T-helper 22 cell (primary cell): ENCODE results near the gene PTPN4.

ENCODE experiments used
- DNase-seq: peaks from one replicate; pipeline ENCODE4 v3.0.0-alpha.2; 2020; ENCODE audit warnings: low read depth

PTPN4 gene, protein sequence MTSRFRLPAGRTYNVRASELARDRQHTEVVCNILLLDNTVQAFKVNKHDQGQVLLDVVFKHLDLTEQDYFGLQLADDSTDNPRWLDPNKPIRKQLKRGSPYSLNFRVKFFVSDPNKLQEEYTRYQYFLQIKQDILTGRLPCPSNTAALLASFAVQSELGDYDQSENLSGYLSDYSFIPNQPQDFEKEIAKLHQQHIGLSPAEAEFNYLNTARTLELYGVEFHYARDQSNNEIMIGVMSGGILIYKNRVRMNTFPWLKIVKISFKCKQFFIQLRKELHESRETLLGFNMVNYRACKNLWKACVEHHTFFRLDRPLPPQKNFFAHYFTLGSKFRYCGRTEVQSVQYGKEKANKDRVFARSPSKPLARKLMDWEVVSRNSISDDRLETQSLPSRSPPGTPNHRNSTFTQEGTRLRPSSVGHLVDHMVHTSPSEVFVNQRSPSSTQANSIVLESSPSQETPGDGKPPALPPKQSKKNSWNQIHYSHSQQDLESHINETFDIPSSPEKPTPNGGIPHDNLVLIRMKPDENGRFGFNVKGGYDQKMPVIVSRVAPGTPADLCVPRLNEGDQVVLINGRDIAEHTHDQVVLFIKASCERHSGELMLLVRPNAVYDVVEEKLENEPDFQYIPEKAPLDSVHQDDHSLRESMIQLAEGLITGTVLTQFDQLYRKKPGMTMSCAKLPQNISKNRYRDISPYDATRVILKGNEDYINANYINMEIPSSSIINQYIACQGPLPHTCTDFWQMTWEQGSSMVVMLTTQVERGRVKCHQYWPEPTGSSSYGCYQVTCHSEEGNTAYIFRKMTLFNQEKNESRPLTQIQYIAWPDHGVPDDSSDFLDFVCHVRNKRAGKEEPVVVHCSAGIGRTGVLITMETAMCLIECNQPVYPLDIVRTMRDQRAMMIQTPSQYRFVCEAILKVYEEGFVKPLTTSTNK

DNA sequence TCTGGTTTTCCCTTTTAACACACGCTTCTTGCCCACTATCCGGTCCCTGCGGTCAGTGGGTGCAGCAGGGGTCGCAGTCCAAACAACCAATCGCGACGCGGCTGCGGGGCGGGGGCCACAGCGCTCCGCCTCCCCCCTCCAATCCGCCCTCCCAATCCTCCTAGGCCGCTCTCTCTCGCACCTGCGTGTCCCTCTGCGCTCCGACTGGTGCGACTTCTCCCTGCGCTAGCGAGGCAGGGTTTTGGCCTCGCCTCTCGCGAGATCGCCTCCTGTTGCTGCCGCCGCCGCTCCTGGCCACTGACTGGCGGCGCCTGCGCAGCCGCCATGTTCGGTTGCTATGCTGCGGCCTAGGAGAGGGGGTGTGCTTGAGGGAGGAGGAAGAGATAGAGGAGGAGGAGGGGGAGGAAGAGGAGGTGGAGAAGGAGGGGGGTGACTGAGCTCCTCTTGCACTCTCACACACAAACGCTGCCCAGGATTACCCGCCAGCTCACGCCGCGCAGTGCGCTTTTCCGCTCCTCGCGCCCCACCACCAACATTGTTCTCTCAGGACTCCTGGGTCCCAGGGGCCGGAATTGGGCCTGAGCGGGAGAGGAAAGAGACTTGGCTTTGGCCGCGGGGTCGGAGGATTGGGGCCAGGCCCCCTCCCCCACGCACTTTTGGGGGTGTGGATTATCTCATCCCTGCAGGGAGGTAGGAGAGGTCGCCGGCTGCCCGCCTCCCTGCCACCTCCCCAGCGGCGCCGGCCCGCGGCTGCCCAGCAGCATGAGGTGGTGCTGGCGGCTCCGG is at the start of gene PTPN4:
Gene PTPN4, plus strand, starts transcription at position 472 of the 786 bp plus-strand sequence. CDS start 49,932 bp downstream, outside the sequence.
- DNase-seq, result peak; percentile 96

DNA sequence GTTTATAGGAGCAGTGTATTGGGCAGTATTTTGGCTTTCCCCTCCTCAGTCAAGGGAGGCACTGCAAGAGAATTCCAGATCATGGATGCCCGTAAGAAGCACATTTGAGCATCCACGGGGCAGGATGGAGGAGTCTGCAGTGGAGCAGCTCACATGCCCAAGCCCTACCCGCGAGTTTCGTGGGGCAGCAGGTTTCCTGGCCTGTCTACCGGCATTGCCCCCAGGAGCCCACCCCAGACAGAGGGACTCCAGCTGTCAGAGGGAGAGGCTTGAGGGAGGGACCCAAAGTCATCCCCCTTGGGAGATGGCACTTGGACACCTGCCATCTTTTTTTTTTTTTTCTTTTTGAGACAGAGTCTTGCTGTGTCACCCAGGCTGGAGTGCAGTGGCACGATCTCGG is 49.4 kb upstream of the PTPN4 start:
- DNase-seq, result no peak

DNA sequence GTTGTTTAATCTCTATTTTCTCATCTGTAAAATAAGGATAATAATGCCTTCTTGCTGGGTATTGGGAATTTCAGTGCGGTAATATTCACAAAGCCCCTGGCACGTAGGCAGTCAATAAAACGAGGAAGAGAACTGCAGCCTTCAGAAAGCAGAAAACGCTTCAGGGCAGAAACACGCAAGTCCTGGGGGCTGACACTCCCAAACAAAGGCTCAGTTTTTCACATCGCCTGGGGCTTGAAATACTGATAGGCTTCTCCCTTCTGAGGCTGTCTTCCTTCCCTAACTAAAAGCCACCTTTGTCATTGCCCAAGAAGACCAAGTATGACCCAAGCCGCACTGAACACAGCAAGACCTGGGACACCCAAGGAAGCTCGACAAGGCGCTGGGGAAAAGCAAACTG is 48.4 kb upstream of the PTPN4 start:
- no peak for DNase-seq

DNA sequence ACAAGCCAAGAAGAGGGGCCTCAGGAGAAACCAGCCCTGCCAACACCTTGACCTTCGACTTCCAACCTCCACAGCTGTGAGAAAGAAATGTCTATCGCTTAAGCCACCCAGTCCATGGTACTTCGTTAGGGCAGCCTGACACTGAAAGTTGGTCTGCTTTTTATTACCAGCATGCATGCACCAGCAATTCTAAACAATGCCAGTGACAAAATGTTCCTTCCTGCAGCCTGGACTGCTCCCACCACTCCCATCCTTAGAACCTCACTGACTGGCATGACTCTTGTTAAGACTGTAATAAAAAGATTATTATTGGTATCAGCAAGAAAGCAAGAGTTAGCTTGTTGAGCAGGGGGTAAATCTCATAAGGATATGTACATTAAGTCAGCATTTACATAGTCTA is 47.2 kb upstream of the PTPN4 start:
- DNase-seq, result no peak

DNA sequence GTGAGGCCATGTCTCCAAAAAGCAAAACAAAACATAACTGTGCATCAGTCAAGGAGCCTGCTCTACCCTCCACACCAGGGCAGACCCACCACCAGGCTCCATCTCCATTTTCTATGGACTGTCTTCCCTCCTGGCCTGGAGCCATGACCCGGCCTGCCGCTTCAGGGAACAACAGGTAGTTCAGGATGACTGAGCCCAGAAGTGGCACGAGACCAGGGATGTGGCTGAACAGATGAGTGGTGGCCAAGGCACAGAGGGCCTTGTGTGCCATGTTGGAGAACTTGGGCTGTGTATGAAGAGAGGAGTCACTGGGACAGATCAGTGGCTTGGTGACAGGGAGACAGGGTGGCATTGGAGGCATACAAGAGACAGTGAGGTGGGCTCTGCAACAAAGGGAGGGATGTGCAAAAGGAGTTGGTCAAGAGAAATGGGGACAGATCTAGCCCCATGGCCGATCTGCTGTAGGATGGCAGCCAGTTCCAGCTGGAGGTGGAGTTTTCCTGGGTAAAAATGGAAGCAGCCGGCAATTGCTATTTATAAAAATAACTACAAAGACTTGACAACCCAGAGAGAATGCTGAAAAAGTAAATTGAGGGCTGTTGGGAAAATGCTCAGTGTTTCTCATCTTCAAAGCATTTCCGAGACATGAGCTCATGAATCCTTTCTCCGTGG is 45.8 kb upstream of the PTPN4 start:
- no peak for DNase-seq

DNA sequence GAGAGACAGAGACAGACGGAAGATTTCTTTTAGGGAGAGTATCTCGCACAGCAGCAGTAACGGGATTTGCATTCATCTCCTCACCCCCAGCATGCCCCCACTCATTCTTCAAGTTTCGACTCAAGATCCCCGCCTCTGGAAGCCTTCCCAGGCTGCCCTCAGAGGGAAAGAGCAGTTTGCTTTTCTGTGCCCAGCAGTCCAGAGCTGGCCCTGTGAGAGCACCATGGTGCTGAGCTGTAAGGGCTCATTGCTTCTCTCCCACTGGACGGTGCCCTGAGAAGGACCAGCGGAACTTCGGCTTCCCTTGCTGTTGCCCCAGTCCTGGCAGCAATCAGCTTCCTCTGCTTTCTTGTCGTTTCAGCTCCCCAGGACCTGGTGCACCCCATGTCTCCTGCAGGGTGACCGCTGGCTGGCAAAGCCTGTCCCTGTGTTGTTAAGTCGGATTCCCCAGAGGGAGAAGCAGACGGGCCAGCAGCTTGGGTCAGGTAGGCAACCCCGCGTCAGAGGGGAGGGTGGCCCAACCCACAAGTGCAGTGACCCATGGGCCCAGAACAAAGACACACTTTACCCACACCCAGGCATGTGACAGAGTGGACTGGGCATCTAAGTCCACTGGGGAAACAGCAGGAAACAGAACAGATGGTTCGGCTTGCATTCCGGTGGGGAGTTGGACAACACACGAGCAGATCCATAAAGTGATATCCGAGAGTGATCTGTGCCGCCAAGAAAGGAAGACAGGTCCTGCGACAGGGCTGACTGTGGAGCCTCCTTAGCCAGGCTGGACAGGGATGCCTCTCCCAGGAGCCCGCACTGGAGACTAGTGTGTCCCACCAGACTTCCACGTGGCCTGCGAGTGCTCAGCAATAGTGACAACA is 44.1 kb upstream of the PTPN4 start:
- no peak for DNase-seq

DNA sequence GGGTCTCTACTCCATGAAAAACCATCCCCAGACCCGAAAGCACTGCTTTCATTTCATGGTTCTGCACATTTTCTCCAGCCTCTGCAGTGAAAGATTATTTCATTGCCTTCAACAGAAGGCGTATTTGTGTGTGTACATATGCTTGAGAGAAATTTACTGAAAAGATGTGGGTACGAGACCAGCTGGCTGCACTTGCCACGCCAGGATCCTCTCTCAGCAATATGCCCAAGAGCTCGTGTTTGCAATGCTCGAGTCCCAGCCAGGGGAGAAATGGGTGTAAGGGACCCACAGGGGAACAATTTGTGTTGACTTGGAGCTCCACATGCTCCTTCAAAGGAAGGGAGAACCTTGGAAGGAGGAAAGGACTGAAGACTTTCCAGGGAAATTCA is 43.4 kb upstream of the PTPN4 start:
- no peak for DNase-seq

DNA sequence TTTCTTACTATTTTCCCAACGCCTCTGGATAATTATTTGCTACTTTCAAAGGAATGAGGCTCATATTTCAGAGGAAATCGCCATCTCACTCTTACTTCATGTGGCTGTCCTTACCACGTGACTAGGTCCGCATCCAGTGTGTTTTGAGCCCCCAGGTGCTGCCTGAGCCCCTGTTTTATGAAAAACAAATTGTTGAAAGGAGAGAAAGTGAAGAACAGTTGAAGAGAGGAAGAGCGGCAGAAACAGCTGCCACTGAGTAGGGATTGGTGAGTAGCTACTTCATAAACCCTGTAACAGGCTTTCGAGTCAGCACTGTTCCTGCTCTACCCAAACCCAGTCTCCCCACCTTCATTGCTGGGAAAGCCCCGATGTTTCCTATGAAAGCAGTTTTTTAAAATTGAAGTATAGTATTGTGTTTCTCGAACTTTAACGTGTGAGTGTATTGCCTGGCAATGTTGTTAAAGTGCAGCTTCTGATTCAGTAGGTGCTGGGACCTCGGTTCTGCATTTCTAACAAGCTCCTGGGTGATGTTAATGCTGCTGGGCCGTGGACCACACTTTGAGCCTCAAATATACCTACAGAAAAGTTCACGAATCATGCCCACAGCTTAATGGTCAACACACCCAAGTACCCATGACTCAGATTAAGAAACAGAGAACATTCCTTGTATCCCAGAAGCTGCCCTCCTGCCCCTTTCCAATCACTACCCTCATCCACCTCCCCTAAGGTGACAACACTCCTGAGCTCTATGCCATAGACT is 41.0 kb upstream of the PTPN4 start:
- DNase-seq, result no peak

DNA sequence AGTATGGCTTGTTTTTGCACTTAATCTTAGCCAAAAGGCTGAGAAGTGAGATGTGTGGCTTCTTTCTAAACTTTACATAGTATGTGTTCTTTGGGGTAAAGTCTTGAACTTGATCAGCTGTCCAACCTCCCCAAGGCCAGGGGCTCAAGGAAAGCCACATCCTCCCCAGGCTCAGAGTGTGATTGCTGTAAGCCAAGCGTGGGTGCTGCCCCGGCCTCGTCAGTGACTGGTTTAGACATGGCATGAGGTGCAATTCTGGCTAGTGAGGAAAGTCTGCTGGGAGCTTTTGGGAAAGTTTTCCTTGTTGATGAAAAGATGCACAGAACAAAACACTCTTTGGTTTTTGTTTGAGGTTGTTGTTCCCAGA is 40.5 kb upstream of the PTPN4 start:
- DNase-seq, result no peak

DNA sequence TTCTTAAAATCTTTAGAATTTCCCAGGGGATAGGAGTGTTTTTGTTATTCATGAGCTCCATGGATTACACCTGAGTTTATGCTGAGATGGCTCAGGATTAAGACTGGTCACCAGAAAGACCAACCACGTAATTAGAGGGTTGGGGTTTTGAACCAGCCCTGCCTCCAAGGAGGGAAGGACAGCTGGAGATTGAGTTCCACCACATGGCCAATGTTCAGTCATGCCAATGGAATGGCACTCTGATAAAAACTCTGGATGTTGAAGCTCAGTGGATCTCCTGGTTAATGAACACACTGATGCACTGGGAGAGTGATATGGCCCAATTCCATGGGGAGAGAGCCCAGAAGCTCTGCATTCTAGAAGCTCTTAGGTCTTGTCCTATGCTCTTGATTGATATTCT is 38.7 kb upstream of the PTPN4 start:
- no peak for DNase-seq

DNA sequence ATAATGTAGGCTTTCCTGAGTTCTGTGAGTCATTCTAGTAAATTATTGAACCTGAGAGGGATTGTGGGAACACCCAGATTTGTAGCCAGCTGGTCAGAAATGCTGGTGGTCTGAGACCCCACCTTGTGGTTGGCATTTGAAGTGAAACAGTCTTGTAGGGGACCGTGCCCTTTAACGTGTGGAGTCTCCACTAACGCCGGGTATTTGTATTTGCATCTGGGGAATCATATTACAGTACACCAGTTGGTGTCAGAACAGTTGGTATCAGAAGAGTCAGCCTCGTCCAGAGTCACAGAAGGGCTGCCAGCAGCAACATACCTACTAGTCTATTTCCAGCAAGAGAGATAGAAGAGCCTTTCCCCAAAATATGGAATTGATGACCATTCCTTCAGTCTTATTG is 38.3 kb upstream of the PTPN4 start:
- DNase-seq, result no peak

DNA sequence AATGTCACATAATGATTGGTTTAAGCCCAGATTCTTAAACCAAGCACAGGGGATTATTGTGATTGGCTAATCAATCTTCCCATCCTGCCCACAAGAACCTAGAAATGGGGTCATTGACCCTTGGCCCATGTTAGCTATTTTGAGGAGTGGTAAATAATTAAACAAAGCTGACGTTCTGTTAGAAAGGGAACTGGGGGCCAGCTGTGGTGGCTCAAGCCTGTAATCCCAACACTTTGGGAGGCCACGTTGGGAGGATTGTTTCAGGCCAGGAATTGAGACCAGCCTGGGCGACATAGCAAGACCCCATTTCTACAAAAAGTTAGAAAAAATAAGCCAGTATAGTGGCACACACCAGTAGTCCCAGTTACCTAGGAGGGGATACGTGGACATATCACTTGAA is 37.8 kb upstream of the PTPN4 start:
- no peak for DNase-seq

DNA sequence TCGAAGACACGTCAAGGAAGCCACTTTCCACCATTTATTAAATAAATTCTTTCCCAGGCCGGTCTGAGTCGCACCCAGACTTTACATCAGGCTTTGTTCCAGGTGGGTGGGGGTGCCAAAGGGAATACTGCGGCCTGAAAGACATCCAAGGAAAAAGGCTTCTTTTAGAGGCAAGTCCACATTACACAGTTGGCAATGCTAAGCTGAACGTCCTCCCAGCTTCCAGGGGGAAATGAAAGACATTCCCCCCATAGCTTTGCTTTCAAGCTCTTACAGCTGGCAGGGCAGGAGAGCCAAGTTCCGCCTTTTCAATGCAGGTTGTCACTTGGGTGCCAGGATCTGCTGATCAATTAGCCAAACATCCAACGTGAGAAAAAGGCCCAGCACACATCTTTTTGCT is 36.5 kb upstream of the PTPN4 start:
- no peak for DNase-seq

DNA sequence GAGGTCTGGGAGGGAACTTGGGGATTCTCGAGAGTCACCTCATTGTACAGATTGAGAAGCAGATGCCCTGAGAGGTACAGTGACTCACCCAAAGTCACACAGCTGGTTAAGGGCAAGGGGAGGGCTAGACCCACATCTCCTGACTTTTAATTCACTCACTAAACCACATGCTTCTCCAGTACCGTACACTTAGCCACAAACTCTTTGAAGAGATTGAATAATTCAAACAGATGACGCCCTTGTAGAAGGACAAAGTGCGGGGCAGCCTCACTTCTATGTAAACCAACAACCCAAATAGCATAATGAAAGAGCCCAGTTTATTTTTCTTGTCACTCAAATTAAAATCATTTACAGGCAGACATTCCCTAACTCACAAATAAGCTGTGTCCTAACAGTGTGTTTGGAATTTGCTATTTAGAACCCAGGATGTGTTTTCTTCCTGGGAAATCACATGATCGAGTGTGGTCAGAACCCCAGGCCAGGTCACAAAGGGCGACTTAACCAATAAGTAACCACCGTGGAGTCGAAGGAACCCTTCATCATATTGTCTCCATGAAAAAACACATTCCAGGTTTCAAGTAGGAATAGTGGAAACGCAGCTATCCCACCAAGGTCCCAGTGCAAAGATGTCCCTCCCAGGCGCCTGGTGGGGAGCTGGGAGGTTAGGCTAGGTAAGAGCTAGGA is 35.8 kb upstream of the PTPN4 start:
- DNase-seq, result no peak

DNA sequence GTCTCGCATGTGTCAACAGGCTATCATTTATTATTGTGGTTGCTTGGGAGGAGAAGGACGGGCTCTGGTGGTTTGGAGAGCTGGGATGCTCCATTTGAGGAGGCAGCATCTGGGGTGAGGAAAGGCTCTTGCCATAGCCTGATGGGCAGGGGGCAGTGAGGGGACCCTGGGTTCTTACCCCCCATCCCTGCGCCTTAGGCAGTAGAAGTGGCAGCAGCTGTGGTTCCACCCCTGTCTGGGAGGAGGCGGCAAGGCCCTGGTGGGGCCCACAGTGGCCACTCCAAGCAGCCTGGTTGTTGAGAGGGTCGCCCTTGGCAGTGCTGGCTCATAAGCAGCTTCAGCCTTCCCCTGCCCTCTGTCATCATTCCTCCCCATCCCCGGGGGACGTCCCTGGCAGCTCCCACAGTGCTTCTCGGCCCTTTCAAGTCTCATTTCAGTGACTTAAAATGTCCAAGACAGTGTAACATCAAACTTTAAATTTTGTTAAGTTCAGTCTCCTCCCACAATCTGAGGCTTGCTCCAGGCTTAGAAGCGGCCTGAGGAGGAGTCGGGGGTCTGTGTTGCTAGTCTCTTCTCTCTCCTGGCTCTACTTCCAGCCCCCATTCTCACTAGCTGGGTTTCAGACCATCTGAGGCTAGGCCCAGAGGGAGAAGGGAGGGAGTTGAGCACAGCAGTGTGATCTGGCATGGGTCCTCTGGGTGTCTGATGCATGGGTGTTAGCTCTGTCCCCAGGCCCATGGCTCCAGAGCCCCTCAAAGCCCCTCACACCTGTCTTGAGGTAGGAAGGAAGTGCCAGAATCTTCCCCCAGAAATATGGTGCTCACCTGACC is 34.9 kb upstream of the PTPN4 start:
- DNase-seq, result no peak

DNA sequence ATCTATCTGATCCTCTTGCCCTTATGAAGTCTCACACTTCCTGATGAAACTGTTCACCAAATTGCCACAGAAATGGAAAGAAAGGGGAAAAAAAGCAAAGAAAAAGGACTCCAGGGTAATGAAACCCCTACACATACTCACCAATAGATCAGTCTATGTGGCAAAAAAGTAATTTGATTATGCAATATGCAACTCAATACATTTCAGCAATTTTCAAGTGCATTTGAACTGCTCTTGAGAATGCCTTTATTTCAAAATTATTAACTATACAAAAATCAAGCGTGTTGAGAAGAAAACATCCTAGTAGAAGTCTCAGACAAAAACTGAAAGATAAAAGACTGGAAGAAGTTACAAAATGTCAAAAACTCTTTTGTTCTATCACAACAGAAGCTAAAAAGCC is 32.2 kb upstream of the PTPN4 start:
- DNase-seq, result no peak

DNA sequence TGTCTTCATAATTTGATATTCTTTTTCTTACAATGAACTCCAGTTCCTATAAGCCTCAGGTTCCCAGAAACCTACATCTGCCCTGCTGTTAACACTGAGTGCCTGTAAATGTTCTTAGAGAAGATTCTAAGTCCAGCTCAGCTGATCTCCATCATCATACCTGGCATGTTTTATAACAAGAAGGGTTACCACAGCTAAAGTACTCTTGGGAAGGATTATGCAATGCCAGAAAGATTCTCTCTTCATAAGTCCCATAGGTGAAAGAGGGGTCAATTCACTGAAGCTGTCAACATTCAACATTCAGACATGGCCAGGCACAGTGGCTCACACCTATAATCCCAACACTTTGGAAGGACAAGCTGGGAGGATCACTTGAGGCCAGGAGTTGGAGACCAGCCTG is 31.3 kb upstream of the PTPN4 start:
- DNase-seq, result no peak

DNA sequence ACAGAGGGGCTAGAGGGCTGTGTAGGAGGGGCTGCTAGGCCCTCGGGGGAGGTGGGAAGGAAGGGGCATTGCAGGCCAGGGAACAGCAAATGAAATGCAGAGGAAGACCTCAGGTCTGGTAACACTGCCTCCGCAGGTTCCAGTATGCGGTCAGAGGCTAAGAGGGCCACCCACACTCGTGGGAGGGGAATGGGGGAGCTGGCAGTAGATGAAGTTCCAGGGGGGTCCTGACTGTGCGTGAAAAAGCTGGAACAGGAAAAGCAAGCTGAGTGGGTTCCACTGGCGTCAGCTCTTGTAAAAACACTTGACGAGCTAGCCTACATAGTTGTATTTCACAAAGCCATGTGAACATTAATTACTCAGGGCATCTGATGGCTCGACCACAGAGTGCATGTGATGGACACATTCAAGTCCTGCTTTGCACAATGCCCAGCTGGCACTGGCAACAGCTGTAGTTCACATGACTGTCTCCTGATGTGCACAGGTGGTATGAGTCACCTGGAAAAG is 29.0 kb upstream of the PTPN4 start:
- no peak for DNase-seq
